Activated CD4-positive, alpha-beta T cell treated with anti-CD3 and anti-CD28 coated beads for 36 hours (primary cell): ENCODE measurements around the gene CD44. TPM values are rescaled to one million over a fixed set of nuclear protein-coding genes. Genes with fewer than 3 reads are reported as not detected.

Experiments
- ATAC-seq: fragments of 200-7000 bp; cut with Tn5 transposase; one replicate; pipeline ENCODE4 v1.10.0; 2021; ENCODE audit warnings: mild to moderate bottlenecking, moderate library complexity
- CTCF ChIA-PET: fragments of 350-600 bp; sonication (Branson Sonifier 250); formaldehyde crosslinking; loops from one replicate; lab custom pipeline; 2021; ENCODE audit warnings: antibody characterized with exemption; lab: Charles Lee
- POLR2A ChIA-PET: fragments of 350-600 bp; sonication (Branson Sonifier 250); formaldehyde crosslinking; loops from one replicate; lab custom pipeline; 2021; ENCODE audit warnings: antibody characterized with exemption, inconsistent platforms; lab: Charles Lee
- DNase-seq: peaks from one replicate; pipeline ENCODE4 v3.0.0-alpha.2; 2020
- H3K27ac Mint-ChIP-seq: one replicate; pipeline ENCODE4 v1.8.0; 2021; ENCODE audit warnings: mixed read lengths
- H3K27me3 Mint-ChIP-seq: one replicate; pipeline ENCODE4 v1.8.0; 2021; ENCODE audit warnings: mixed read lengths
- H3K36me3 Mint-ChIP-seq: one replicate; pipeline ENCODE4 v1.8.0; 2021; ENCODE audit warnings: low read depth, mixed read lengths
- H3K4me1 Mint-ChIP-seq: one replicate; pipeline ENCODE4 v1.8.0; 2021; ENCODE audit warnings: mixed read lengths
- H3K4me3 Mint-ChIP-seq: one replicate; pipeline ENCODE4 v1.8.0; 2021; ENCODE audit warnings: mild to moderate bottlenecking, moderate library complexity, mixed read lengths
- H3K9me3 Mint-ChIP-seq: one replicate; pipeline ENCODE4 v1.8.0; 2021; ENCODE audit warnings: low read depth, mixed read lengths
- intact Hi-C, 2 experiments: fragments of 100-400 bp; cut with DNase I in 1 of 2; cut with micrococcal nuclease in 1 of 2; formaldehyde crosslinking; loops; one replicate each; pipeline versions ENCODE4 v1.14.2 to v1.15.1; 2022 to 2024; cut with DNase I, micrococcal nuclease
- total RNA-seq, 2 experiments: library from RNA; stranded (reverse); gene quantifications; one replicate each; pipeline ENCODE4 v1.2.3, GENCODE V29; 2021

Gene CD44
- total RNA-seq, 2 experiments from 2014 or later: 357 to 435 TPM

DNA sequence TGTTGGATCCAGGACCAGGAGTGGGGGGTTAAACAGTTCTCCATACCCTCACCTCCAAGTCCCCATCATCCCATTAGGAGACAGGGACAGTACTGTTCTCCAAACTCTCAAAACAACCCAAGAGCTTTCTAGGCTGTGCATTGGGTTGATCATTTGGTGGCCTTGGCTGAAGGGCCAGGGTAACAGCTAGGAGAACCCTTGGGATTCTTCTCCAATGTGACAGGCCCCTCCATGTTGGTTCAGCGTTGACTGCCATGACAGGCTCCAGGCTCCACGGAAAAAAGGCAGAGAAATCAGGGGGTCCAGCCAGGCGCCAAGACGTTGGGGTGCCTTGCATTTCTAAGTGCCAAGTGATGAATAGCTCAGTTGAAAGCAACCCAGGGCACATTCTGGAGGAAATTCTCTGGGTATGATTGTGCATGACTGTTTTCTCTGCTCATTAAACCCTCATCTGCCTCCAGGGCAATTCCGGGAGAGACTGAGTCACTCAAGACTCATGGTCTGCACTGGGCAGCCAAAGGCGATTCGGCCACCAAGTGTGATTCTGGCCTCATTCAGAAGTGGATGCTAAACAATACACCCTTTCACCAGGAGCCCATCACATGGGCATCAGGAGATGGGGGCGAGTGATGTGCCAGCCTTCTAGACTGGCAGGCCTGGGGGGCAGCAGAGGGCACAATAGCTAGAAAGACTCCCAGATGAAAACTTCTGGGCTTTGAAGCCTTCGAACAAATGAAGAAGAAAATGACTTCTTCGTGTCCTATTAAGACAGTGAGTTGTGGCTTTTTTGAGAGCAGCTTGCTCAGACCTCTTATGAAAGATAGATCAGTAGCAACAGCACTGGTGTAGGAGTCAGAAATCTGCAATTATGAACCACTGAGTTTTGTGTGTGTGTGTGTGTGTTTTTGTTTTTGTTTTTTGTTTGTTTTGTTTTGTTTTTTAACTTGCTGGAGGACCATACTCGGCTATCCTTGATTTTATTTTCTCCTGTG lies 27.7 kb downstream of the CD44 start:
- peak overlapping the region; percentile 98 for H3K27ac Mint-ChIP-seq
- DNase-seq: peak; percentile 73
- H3K36me3 Mint-ChIP-seq: peaks cover 60% of the 10 kb centered on the region
- ChIA-PET POLR2A (interaction anchor here (0.6 to 3.1 kb wide), 16 partner anchors 8 to 154 kb away, joined by 3 to 49 read pairs (median 3); partner anchors contain the start of gene CD44), CTCF (interaction anchor here (0.6 to 8.6 kb wide), 23 partner anchors 8 to 486 kb away, joined by 3 to 56 read pairs (median 5); partner anchors contain the start of gene CD44)
- H3K4me3 Mint-ChIP-seq: peak overlapping the region; percentile 64
- peaks cover 100% of the 10 kb centered on the region for H3K4me1 Mint-ChIP-seq
- intact Hi-C loops: loop anchor here (1.0 to 5.0 kb wide), 9 partner anchors 11 to 224 kb away; no protein-coding TSS in a partner anchor
- H3K27me3 Mint-ChIP-seq: no peaks in the 10 kb centered on the region
- ATAC-seq: peak; percentile 44
- H3K9me3 Mint-ChIP-seq: no peaks in the 10 kb centered on the region

DNA sequence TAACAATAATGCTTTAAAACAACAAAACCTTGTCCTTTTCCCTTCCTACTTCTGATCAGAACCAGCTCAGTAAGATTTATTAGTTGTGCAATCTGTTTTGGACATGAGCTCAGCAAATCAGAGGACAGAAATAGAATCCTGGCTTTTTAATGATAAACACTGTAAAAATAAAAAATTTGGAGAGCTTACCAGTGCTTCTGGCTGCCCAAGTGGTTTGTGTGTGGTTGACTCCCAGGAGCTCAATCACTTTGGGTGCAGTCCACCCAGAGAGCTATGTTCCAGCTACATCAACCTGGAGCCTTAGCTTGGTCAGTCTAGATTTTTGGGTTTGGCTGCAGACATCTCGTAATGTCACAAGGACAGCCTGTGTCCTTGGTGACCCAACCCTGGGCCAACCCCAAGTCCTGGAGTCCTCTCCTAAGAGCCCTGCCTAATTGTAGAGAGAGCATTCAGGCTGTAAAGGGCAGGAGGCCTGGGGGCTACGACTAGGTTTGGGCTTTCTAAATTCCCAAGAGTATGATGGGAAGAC lies 28.5 kb downstream of the CD44 start:
- DNase-seq (no peak), ATAC-seq (no peak)
- Mint-ChIP-seq H3K4me3 (peak overlapping the region; percentile 64), H3K4me1 (peaks cover 100% of the 10 kb centered on the region), H3K27ac (peak overlapping the region; percentile 98), H3K9me3 (no peaks in the 10 kb centered on the region), H3K36me3 (peaks cover 61% of the 10 kb centered on the region), H3K27me3 (no peaks in the 10 kb centered on the region)
- CTCF ChIA-PET: interaction anchor here (0.7 to 8.6 kb wide), 9 partner anchors 10 to 241 kb away, joined by 3 to 56 read pairs (median 6); partner anchors contain the start of gene CD44
- intact Hi-C loops: loop anchor here (2.0 to 5.0 kb wide), 2 partner anchors 70 to 137 kb away; no protein-coding TSS in a partner anchor
- POLR2A ChIA-PET: interaction anchor here (0.5 to 3.1 kb wide), 7 partner anchors 11 to 167 kb away, joined by 3 to 49 read pairs (median 29); partner anchors contain the start of gene CD44

DNA sequence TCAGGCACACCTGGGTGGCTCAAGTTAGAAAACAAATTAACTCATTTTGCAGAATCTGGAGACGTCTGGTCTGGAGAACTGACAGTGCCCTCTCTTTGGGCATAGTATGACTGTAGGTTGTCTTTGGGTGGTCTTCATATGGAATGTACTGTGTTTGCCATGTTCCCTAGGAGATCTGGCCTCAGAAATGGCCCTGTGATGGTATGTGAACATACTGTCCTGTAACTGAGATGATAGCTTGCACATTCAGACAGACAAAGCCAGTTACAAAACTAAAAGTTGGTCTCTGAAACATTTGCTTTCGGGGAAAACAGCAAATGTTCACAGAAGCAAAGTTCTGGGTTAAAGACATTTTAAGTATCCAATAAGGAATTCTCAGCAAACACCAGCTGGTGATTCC lies 29.7 kb downstream of the CD44 start:
- H3K27ac Mint-ChIP-seq: peak overlapping the region; percentile 98
- H3K4me1 Mint-ChIP-seq: peaks cover 100% of the 10 kb centered on the region
- CTCF ChIA-PET: interaction anchor here (0.6 to 8.6 kb wide), 5 partner anchors 9 to 242 kb away, joined by 3 to 56 read pairs (median 4); no protein-coding TSS in a partner anchor
- H3K36me3 Mint-ChIP-seq: peaks cover 63% of the 10 kb centered on the region
- intact Hi-C loops: loop anchor here in 1 of 2 experiments (5.0 kb wide), 1 partner anchor 69 kb away; no protein-coding TSS in a partner anchor
- no peak overlapping the region for H3K4me3 Mint-ChIP-seq
- ATAC-seq: no peak
- POLR2A ChIA-PET: no interaction called here
- no peaks in the 10 kb centered on the region for H3K9me3 Mint-ChIP-seq
- no peak for DNase-seq
- no peaks in the 10 kb centered on the region for H3K27me3 Mint-ChIP-seq

DNA sequence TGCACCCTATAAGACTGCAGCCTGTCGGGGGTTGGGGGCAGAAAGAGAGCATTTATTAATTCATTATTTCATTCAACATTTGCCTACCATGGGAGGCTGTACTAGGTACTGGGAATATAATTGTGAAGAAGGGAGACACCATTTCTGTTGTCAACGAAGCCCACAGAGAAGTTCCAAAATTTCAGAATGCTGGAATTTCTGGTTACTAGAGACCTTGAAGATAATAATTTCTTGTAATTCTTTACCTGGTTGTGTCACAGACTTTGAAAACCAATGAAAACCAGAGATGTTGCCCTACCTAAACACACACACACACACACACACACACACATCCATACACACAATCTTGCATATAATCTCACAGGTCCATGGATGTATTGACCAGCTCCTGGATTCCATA lies 30.1 kb downstream of the CD44 start:
- DNase-seq (no peak), ATAC-seq (no peak)
- ChIA-PET POLR2A (no interaction called here), CTCF (interaction anchor here (0.6 to 8.6 kb wide), 4 partner anchors 9 to 556 kb away, joined by 3 to 56 read pairs (median 4); no protein-coding TSS in a partner anchor)
- H3K27ac Mint-ChIP-seq: peak overlapping the region; percentile 98
- peaks cover 100% of the 10 kb centered on the region for H3K4me1 Mint-ChIP-seq
- H3K4me3 Mint-ChIP-seq: no peak overlapping the region
- intact Hi-C loops: loop anchor here in 1 of 2 experiments (5.0 kb wide), 1 partner anchor 68 kb away; no protein-coding TSS in a partner anchor
- H3K27me3 Mint-ChIP-seq: no peaks in the 10 kb centered on the region
- H3K36me3 Mint-ChIP-seq: peaks cover 62% of the 10 kb centered on the region
- H3K9me3 Mint-ChIP-seq: no peaks in the 10 kb centered on the region

GRCh38 chr11:35169754-35170153 lies 30.8 kb downstream of the CD44 start:
- DNase-seq: no peak
- Mint-ChIP-seq H3K4me3 (no peak overlapping the region), H3K4me1 (peaks cover 100% of the 10 kb centered on the region), H3K27me3 (no peaks in the 10 kb centered on the region), H3K36me3 (peaks cover 66% of the 10 kb centered on the region), H3K27ac (peak overlapping the region; percentile 98), H3K9me3 (no peaks in the 10 kb centered on the region)
- no peak for ATAC-seq
- intact Hi-C loops: loop anchor here (5.0 to 10.0 kb wide), 3 partner anchors 68 to 925 kb away; no protein-coding TSS in a partner anchor
- POLR2A ChIA-PET: interaction anchor here (1.4 kb wide), 1 partner anchor 24 kb away, joined by 3 read pairs; no protein-coding TSS in a partner anchor
- CTCF ChIA-PET: interaction anchor here (0.6 to 8.6 kb wide), 8 partner anchors 8 to 557 kb away, joined by 3 to 56 read pairs (median 3); no protein-coding TSS in a partner anchor

- no peaks in the 10 kb centered on the region for H3K9me3 Mint-ChIP-seq
- no peaks in the 10 kb centered on the region for H3K27me3 Mint-ChIP-seq
- H3K4me3 Mint-ChIP-seq: no peak overlapping the region
- ChIA-PET POLR2A (interaction anchor here (0.5 to 1.4 kb wide), 2 partner anchors 25 to 29 kb away, joined by 3 to 7 read pairs; no protein-coding TSS in a partner anchor), CTCF (interaction anchor here (0.7 to 8.6 kb wide), 8 partner anchors 7 to 39 kb away, joined by 3 to 56 read pairs (median 3); no protein-coding TSS in a partner anchor)
- ATAC-seq: no peak
- no peak for DNase-seq
- peaks cover 72% of the 10 kb centered on the region for H3K36me3 Mint-ChIP-seq
- H3K27ac Mint-ChIP-seq: peak overlapping the region; percentile 75
- intact Hi-C loops: loop anchor here (10.0 kb wide), 2 partner anchors 516 to 926 kb away; no protein-coding TSS in a partner anchor
- H3K4me1 Mint-ChIP-seq: peaks cover 100% of the 10 kb centered on the region
Measured at GRCh38 chr11:35170503-35170902, 31.5 kb downstream of the CD44 start.

GRCh38 chr11:35171226-35171625 lies 32.3 kb downstream of the CD44 start:
- intact Hi-C loops: loop anchor here (10.0 kb wide), 2 partner anchors 516 to 926 kb away; no protein-coding TSS in a partner anchor
- POLR2A ChIA-PET: no interaction called here
- H3K27ac Mint-ChIP-seq: peak overlapping the region; percentile 83

DNA sequence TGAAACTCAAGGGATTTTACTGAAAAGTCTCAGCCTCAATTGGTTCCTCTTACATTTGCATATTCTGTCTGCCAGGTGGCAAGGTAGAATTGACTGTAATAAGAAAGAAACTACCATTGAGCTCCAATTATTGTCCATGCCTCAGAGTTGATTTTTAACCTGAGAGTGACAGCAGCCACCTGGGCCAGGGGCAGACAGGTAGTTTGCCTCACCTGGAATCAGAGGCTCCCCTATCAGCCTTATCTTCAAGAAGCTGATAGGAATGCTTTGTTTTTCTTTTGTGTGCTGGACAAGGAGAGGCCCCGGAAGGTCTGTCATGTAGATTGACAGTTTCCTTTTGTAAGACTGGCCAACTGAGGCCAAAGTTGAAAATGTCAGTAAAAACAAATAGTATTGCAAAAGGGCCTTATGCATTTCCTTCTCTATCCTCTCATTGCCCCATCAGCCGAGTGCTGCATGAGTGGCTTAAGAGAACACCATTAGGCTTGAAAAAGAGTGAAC lies 34.1 kb downstream of the CD44 start:
- Mint-ChIP-seq H3K4me3 (no peak overlapping the region), H3K4me1 (peaks cover 97% of the 10 kb centered on the region), H3K9me3 (no peaks in the 10 kb centered on the region), H3K27me3 (no peaks in the 10 kb centered on the region), H3K36me3 (peaks cover 74% of the 10 kb centered on the region), H3K27ac (peak overlapping the region; percentile 83)
- ATAC-seq: no peak
- intact Hi-C loops: loop anchor here (10.0 kb wide), 2 partner anchors 518 to 928 kb away; no protein-coding TSS in a partner anchor
- no peak for DNase-seq
- ChIA-PET POLR2A (interaction anchor here (0.8 to 1.3 kb wide), 2 partner anchors 26 to 29 kb away, joined by 3 read pairs; no protein-coding TSS in a partner anchor), CTCF (interaction anchor here (1.5 to 1.6 kb wide), 2 partner anchors 64 to 98 kb away, joined by 3 to 4 read pairs; no protein-coding TSS in a partner anchor)

More at GRCh38 chr11:35171226-35171625, 32.3 kb downstream of the CD44 start:
- no peaks in the 10 kb centered on the region for H3K9me3 Mint-ChIP-seq
- DNase-seq: no peak
- ATAC-seq: no peak
- H3K27me3 Mint-ChIP-seq: no peaks in the 10 kb centered on the region
- peaks cover 97% of the 10 kb centered on the region for H3K4me1 Mint-ChIP-seq
- H3K36me3 Mint-ChIP-seq: peaks cover 74% of the 10 kb centered on the region
- H3K4me3 Mint-ChIP-seq: no peak overlapping the region
- CTCF ChIA-PET: interaction anchor here (0.6 to 1.0 kb wide), 4 partner anchors 12 to 45 kb away, joined by 3 to 5 read pairs (median 3); no protein-coding TSS in a partner anchor

DNA sequence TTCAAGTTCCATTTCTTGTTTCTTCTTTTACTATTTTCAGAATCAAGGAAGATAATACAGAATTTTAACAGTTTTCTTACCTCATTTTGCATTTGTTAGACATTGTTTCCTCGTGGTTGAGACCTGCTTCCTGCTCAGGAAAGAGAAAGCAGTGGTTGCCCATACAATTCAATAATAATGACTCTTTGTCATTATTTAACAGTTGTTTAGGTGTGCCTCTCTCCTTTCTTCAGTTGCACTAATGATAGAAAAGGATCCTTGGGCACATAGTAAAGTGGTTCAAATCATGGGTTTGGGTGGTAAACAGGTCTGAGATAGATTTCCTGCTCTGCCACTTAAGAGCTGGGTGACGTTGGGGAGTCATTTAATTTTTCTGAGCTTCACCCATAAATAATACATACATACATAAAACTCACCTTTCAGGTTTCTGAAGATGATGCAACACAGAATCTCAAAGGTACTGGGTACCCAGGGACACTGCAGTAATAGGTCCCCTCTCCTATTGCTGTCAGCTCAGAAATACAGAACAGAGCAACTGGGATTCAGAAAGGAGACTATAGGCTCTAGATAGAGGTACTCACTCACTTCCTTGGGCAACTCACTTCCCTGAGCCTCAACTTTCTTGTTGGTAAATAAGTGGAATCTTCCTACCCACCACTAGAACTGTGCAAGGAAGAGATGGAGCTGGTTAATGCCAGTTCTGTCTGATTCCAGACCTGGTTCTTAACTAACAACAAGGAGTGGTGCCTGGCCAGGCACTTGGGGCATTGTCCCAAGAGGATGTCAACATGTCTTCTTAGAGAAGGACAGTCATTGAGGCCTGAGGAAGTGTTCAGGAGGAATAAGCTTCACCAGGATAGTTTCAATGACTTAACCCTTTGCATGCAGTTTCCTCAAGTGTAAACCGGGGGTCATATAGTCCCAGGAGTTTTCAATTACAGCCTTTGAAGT lies 34.9 kb downstream of the CD44 start:
- CTCF ChIA-PET: interaction anchor here (1.1 to 1.9 kb wide), 6 partner anchors 8 to 99 kb away, joined by 3 to 7 read pairs (median 4); no protein-coding TSS in a partner anchor
- H3K36me3 Mint-ChIP-seq: peaks cover 74% of the 10 kb centered on the region
- ATAC-seq: no peak
- intact Hi-C loops: loop anchor here (10.0 kb wide), 2 partner anchors 519 to 929 kb away; no protein-coding TSS in a partner anchor
- peak overlapping the region; percentile 83 for H3K27ac Mint-ChIP-seq
- peaks cover 97% of the 10 kb centered on the region for H3K4me1 Mint-ChIP-seq
- no peaks in the 10 kb centered on the region for H3K9me3 Mint-ChIP-seq
- no peak for DNase-seq
- H3K4me3 Mint-ChIP-seq: peak overlapping the region; percentile 24
- POLR2A ChIA-PET: interaction anchor here (0.8 to 1.6 kb wide), 5 partner anchors 8 to 30 kb away, joined by 3 to 6 read pairs (median 3); no protein-coding TSS in a partner anchor
- H3K27me3 Mint-ChIP-seq: no peaks in the 10 kb centered on the region
